PC-3 (cell line): ENCODE measurements around the gene PML.

Experiments
- CTCF ChIP-seq: fragments of 300-600 bp; sonication (generic); conservative IDR thresholded peaks from 2 replicates; pipeline ENCODE4 v1.5.1; 2017; ENCODE audit warnings: antibody characterized with exemption, low read depth, mild to moderate bottlenecking, low read length
- EZH2 ChIP-seq: fragments of 300-600 bp; sonication (generic); IDR thresholded peaks from one replicate; pipeline ENCODE4 v1.6.1; 2017; ENCODE audit warnings: antibody characterized with exemption, mild to moderate bottlenecking, low read length; ENCODE audit not compliant: unreplicated experiment
- EZH2phosphoT487 ChIP-seq: fragments of 300-600 bp; sonication (generic); IDR thresholded peaks from 2 replicates; pipeline ENCODE4 v1.6.1; 2018; ENCODE audit warnings: mild to moderate bottlenecking, antibody characterized with exemption, low read length, borderline replicate concordance

GRCh38 chr15:73957276-73957675 lies 37.2 kb upstream of the PML start:
- TF ChIP-seq EZH2 (no peak), CTCF (no peak), EZH2phosphoT487 (no peak)
